Hepatocyte (in vitro differentiated cells): Measurements from ENCODE around the gene BBS9.
"Not testable (repeated sequence)": the region's sequence is repeated elsewhere in the genome, so short reads cannot be mapped to it uniquely, and the experiment has no call there.

ENCODE experiments used
- EZH2 ChIP-seq: fragments of 200-600 bp; sonication (generic); IDR thresholded peaks from 2 replicates; pipeline ENCODE4 v1.6.1; 2016; ENCODE audit warnings: antibody characterized with exemption, mild to moderate bottlenecking, borderline replicate concordance
- TF ChIP-seq, protein P1 (sequence below): fragments of 200-600 bp; sonication (generic); IDR thresholded peaks from 2 replicates; pipeline ENCODE4 v1.5.1; 2016; ENCODE audit warnings: antibody characterized with exemption, mild to moderate bottlenecking; ENCODE audit not compliant: poor library complexity

DNA sequence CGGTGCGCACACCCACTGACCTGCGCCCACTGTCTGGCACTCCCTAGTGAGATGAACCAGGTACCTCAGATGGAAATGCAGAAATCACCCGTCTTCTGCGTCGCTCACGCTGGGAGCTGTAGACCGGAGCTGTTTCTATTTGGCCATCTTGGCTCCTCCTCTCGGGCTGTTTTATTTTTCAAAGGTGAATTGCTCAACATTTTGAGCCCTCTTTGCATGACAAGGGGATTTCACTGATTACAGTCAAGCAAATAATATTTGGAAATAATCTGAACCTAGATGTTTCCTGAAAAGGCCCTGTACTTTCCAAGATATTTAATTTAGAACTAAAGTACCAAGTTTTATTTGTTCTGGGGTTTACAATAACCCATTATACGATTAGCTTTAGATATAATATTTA, 398.2 kb downstream of the BBS9 start:
- TF ChIP-seq, protein P1, sequence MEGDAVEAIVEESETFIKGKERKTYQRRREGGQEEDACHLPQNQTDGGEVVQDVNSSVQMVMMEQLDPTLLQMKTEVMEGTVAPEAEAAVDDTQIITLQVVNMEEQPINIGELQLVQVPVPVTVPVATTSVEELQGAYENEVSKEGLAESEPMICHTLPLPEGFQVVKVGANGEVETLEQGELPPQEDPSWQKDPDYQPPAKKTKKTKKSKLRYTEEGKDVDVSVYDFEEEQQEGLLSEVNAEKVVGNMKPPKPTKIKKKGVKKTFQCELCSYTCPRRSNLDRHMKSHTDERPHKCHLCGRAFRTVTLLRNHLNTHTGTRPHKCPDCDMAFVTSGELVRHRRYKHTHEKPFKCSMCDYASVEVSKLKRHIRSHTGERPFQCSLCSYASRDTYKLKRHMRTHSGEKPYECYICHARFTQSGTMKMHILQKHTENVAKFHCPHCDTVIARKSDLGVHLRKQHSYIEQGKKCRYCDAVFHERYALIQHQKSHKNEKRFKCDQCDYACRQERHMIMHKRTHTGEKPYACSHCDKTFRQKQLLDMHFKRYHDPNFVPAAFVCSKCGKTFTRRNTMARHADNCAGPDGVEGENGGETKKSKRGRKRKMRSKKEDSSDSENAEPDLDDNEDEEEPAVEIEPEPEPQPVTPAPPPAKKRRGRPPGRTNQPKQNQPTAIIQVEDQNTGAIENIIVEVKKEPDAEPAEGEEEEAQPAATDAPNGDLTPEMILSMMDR = not testable (repeated sequence)
- not testable (repeated sequence) for TF ChIP-seq EZH2
